ENCODE data around the gene SORCS2.

Gene SORCS2

DNA sequence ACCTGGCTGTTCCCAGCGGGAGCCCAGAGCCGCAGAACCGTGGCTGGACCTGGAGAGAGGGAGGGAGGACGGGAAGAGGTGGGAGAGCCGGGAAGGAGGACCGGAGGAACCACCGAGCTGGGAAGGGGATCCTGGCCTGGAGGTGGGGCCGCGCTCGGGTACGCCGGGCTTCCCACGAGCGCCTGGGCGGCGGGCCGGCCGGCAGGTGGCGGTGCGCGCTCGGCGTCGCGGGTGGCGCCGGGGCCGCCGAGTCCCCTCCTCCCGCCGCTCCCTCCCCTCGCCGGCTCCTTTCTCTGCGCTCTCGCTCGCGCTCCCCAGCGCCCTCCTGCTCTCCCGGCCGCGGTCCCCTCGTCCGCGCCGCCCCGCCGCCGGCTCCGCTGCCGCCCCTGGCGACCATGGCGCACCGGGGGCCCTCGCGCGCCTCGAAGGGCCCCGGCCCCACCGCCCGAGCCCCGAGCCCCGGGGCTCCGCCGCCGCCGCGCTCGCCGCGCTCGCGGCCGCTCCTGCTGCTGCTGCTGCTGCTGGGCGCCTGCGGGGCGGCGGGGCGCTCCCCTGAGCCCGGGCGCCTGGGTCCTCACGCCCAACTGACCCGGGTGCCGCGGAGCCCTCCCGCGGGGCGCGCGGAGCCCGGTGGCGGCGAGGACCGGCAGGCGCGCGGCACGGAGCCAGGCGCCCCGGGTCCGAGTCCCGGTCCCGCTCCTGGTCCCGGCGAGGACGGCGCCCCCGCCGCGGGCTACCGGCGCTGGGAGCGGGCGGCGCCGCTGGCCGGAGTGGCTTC, at the start of gene SORCS2:
TSS of gene SORCS2 (plus strand) at position 287 of the 778 bp plus-strand sequence.
- no peaks in the 10 kb centered on the region for H3K9me3 Mint-ChIP-seq
- peak within 1 kb of the TSS; percentile 38 for H3K4me3 Mint-ChIP-seq
- DNase-seq (ENCODE audit: low spot score in 2 of 2) (peak; percentile 44 to 70), ATAC-seq (peak; percentile 81)
- no peaks in the 10 kb centered on the region for H3K36me3 Mint-ChIP-seq
- H3K4me1 Mint-ChIP-seq, result no peaks in the 10 kb centered on the region
- H3K27ac Mint-ChIP-seq, result no peak within 1 kb of the TSS

- no peaks in the 10 kb centered on the region for H3K9me3 Mint-ChIP-seq
- DNase-seq (ENCODE audit: low spot score in 2 of 2) (no peak), ATAC-seq (no peak)
- no peaks in the 10 kb centered on the region for H3K4me1 Mint-ChIP-seq
- no peaks in the 10 kb centered on the region for H3K36me3 Mint-ChIP-seq
- no peak overlapping the region for H3K4me3 Mint-ChIP-seq
- no peak overlapping the region for H3K27ac Mint-ChIP-seq
Observed at GRCh38 chr4:7144374-7145290, 47.7 kb upstream of the SORCS2 start.

GRCh38 chr4:7145291-7145934, 46.9 kb upstream of the SORCS2 start:
- Mint-ChIP-seq H3K4me3 (no peak overlapping the region), H3K27ac (no peak overlapping the region), H3K36me3 (no peaks in the 10 kb centered on the region), H3K9me3 (no peaks in the 10 kb centered on the region), H3K4me1 (no peaks in the 10 kb centered on the region)
- DNase-seq (ENCODE audit: low spot score in 2 of 2) (no peak), ATAC-seq (no peak)

DNA sequence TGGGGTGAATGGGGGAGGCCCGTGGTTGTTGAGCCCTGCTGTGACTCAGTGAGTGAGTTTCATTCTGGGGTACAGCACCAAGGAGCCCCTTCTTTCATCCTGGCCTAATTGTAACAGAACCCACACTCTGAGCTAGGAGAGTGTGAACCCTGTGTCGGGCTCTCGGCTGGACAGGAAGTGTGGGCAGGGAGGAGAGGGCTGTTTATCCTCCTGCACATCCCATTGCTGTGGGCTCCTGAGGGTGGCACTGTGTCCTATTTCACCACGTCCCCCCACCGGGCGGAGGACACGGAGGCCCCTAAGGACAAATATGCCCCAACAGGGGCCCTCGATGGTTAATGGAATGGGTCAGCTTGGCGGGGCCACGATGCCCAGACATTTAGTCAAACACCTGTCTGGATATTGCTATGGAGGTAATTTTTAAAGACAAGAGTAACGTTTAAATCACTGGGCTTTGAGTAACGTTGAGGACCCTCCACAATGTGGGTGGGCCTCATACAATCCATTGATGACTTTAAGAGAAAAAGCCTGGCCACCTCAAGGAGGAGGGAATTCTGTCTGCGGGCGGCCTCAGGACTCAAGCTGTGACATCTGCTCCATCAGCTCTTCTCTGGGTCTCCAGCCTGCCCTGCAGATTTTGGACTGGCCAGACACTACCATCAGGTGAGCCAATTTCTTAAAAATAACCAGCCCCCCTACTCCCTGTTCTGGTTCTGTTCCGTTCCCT, 46.1 kb upstream of the SORCS2 start:
- H3K4me3 Mint-ChIP-seq, result no peak overlapping the region
- no peak for ATAC-seq
- H3K9me3 Mint-ChIP-seq, result no peaks in the 10 kb centered on the region
- H3K36me3 Mint-ChIP-seq, result no peaks in the 10 kb centered on the region
- no peak overlapping the region for H3K27ac Mint-ChIP-seq
- no peaks in the 10 kb centered on the region for H3K4me1 Mint-ChIP-seq
- DNase-seq (ENCODE audit: low spot score in 2 of 2), result no peak

- no peak overlapping the region for H3K27ac Mint-ChIP-seq
- no peak overlapping the region for H3K4me3 Mint-ChIP-seq
- H3K9me3 Mint-ChIP-seq, result no peaks in the 10 kb centered on the region
- ATAC-seq, result no peak
- no peaks in the 10 kb centered on the region for H3K4me1 Mint-ChIP-seq
- H3K36me3 Mint-ChIP-seq, result no peaks in the 10 kb centered on the region
- no peak for DNase-seq (ENCODE audit: low spot score in 2 of 2)
Observed at GRCh38 chr4:7146786-7147115, 45.6 kb upstream of the SORCS2 start.

DNA sequence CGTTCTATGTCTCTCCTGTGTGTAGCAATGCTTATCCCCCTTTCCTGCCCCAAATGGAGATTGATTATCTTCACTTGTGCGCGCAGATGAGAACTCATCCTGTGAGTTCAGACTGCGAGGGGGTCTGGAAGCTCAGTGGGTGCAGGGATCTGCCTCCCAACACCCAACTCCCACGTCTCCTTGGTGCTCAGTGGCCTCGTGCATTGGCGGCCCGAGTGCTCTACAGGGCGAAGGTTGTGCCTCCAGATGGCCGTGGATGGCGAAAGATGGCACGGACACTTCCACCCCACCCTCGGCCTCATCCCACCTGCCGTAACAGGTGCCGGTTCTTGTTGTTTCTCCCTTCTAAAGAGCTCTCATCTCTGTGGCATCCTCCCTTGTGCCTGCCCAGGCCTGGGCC, 45.1 kb upstream of the SORCS2 start:
- H3K27ac Mint-ChIP-seq, result no peak overlapping the region
- no peaks in the 10 kb centered on the region for H3K9me3 Mint-ChIP-seq
- no peak for ATAC-seq
- H3K4me1 Mint-ChIP-seq, result no peaks in the 10 kb centered on the region
- H3K36me3 Mint-ChIP-seq, result no peaks in the 10 kb centered on the region
- no peak overlapping the region for H3K4me3 Mint-ChIP-seq
- DNase-seq (ENCODE audit: low spot score in 2 of 2), result no peak

DNA sequence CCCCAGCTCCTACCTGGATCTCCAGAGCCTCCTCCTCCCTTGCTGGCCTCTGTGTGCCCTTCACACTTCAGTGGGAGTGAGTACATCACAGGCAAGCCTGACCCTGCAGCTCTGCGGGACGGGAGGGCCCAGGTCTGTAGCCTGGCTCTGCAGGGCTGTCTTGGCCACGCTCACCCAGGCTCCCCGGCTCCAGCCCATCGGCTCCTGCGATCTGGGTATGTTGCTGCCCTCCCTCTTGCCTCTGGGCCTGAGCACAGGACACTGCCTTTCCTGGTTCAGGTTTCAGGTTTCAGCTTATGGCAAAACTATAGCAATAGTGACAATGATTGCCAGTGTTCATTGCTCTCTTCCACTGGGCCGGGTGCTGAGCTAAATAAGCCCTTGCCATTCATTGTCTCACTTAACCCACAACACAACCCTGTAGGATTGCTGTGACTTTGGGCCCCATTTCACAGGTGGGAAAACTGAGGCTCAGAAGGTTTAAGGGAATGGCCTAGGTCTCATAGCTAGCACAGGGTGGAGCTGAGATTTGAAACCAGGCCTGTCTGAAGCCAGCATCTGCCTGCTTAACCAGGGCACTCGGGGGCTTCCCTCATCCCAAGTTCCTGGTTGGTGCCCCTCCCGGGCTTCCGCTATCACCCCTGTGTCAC, 44.6 kb upstream of the SORCS2 start:
- no peak for DNase-seq (ENCODE audit: low spot score in 2 of 2)
- Mint-ChIP-seq H3K9me3 (no peaks in the 10 kb centered on the region), H3K4me3 (no peak overlapping the region), H3K27ac (peak overlapping the region; percentile 17), H3K4me1 (no peaks in the 10 kb centered on the region), H3K36me3 (no peaks in the 10 kb centered on the region)
- ATAC-seq, result no peak

- no peaks in the 10 kb centered on the region for H3K4me1 Mint-ChIP-seq
- H3K36me3 Mint-ChIP-seq, result no peaks in the 10 kb centered on the region
- DNase-seq (ENCODE audit: low spot score in 2 of 2), result no peak
- H3K27ac Mint-ChIP-seq, result peak overlapping the region; percentile 17
- no peaks in the 10 kb centered on the region for H3K9me3 Mint-ChIP-seq
- no peak for ATAC-seq
- no peak overlapping the region for H3K4me3 Mint-ChIP-seq
Observed at GRCh38 chr4:7148337-7148736, 44.0 kb upstream of the SORCS2 start.

- H3K36me3 Mint-ChIP-seq, result no peaks in the 10 kb centered on the region
- H3K4me1 Mint-ChIP-seq, result no peaks in the 10 kb centered on the region
- H3K9me3 Mint-ChIP-seq, result no peaks in the 10 kb centered on the region
- DNase-seq (ENCODE audit: low spot score in 2 of 2), result no peak
- no peak overlapping the region for H3K4me3 Mint-ChIP-seq
- no peak for ATAC-seq
- no peak overlapping the region for H3K27ac Mint-ChIP-seq
Observed at GRCh38 chr4:7150036-7150635, 42.2 kb upstream of the SORCS2 start.

- no peak for DNase-seq (ENCODE audit: low spot score in 2 of 2)
- no peak overlapping the region for H3K27ac Mint-ChIP-seq
- ATAC-seq, result no peak
- H3K9me3 Mint-ChIP-seq, result no peaks in the 10 kb centered on the region
- no peak overlapping the region for H3K4me3 Mint-ChIP-seq
- no peaks in the 10 kb centered on the region for H3K4me1 Mint-ChIP-seq
- no peaks in the 10 kb centered on the region for H3K36me3 Mint-ChIP-seq
Observed at GRCh38 chr4:7151668-7152227, 40.6 kb upstream of the SORCS2 start.

- Mint-ChIP-seq H3K36me3 (no peaks in the 10 kb centered on the region), H3K4me1 (no peaks in the 10 kb centered on the region), H3K27ac (no peak overlapping the region), H3K9me3 (no peaks in the 10 kb centered on the region), H3K4me3 (no peak overlapping the region)
- DNase-seq (ENCODE audit: low spot score in 2 of 2), result no peak
- ATAC-seq, result no peak
Observed at GRCh38 chr4:7153711-7154110, 38.6 kb upstream of the SORCS2 start.

DNA sequence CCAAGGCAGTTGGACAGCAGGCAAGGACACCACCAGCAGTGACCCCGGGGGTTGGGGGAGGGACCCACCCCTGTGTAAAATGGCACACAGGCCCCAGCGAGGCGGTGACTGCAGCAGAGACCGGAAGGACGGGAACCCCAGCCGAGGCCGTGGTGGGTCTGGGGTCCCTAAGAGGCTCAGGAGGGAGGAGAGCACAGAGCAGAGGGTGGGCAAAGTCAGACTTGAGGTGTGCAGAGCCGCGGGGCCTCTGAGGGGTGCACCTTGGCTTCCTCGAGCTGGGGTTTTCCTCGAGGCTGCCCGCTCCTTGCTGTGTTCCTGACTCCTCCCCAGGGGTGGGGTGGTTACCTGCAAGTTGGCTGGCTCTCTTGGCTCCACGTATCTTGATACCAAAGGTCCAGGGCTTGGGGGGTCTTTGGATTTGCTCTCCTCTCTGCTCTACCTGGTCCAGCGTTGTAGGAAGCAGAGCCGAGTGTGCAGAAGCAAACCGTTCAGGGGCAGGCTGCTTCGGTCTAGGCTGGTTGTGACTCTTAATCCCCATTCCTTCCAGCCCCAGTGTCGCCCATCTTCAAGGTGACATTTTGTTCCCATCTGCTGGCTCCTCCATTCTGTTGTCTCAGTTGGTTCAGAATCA, 37.9 kb upstream of the SORCS2 start:
- ATAC-seq (no peak), DNase-seq (ENCODE audit: low spot score in 2 of 2) (no peak)
- H3K27ac Mint-ChIP-seq, result no peak overlapping the region
- no peaks in the 10 kb centered on the region for H3K9me3 Mint-ChIP-seq
- H3K4me3 Mint-ChIP-seq, result no peak overlapping the region
- H3K4me1 Mint-ChIP-seq, result no peaks in the 10 kb centered on the region
- H3K36me3 Mint-ChIP-seq, result no peaks in the 10 kb centered on the region

DNA sequence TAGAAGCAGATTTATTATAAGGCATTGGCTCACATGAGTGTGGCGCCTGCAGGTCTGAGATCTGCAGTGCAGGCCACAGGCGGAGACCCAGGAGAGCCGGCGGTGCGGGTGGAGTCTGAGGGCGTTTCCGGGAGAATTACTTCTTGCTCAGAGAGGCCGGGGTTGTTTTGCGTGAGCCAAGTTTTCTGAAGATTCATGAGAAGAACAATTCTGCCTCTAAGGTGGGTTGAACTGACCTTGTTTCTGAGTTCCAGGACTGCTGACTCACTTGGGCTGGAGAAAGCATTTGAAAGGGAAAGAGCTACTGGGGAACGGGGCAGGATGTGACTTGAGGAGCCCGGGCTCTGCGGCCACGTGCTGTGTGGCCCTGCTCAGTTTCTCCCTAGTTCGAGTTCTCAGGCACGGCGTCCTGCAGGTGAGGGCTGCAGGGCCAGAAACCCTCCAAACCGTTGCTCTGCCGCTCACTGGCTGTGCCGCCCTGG, 36.7 kb upstream of the SORCS2 start:
- H3K36me3 Mint-ChIP-seq, result no peaks in the 10 kb centered on the region
- no peaks in the 10 kb centered on the region for H3K4me1 Mint-ChIP-seq
- ATAC-seq, result no peak
- no peak overlapping the region for H3K4me3 Mint-ChIP-seq
- DNase-seq (ENCODE audit: low spot score in 2 of 2), result no peak
- H3K9me3 Mint-ChIP-seq, result no peaks in the 10 kb centered on the region
- H3K27ac Mint-ChIP-seq, result no peak overlapping the region

DNA sequence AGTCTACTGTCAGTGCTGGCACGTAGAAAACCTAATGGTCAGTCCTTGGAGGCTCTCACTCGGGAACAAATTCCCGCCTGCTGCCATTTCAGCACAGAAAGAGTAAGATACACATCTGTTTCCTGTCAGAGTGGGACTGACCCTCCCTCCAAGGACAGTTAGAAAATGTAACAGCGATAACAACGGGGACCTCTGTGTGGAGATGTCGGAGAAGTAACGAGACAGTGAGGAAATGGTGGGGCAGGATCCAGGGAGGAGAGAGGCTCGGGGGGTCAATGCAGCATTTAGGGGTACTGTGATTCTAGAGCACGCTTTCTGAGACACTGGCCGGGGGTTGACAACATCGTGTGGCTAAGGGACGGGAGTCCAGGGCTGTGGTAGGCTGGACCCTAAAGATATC, 36.0 kb upstream of the SORCS2 start:
- Mint-ChIP-seq H3K27ac (no peak overlapping the region), H3K9me3 (no peaks in the 10 kb centered on the region), H3K36me3 (no peaks in the 10 kb centered on the region), H3K4me3 (no peak overlapping the region), H3K4me1 (no peaks in the 10 kb centered on the region)
- no peak for DNase-seq (ENCODE audit: low spot score in 2 of 2)
- no peak for ATAC-seq
